GM12875 (cell line): ENCODE measurements around the gene SMPDL3B.
"Not testable (repeated sequence)": the region's sequence is repeated elsewhere in the genome, so short reads cannot be mapped to it uniquely, and the experiment has no call there.

Source experiments
- H3K4me3 ChIP-seq: one replicate; pipeline ENCODE4 v1.5.1; 2011; ENCODE audit warnings: low read depth, low read length, control low read depth
- CTCF ChIP-seq: IDR thresholded peaks from 2 replicates; pipeline ENCODE4 v1.5.1; 2011; ENCODE audit warnings: low read depth, mild to moderate bottlenecking, control low read depth, inconsistent platforms, low read length, moderate library complexity, borderline replicate concordance; ENCODE audit not compliant: insufficient read depth

Gene SMPDL3B

DNA sequence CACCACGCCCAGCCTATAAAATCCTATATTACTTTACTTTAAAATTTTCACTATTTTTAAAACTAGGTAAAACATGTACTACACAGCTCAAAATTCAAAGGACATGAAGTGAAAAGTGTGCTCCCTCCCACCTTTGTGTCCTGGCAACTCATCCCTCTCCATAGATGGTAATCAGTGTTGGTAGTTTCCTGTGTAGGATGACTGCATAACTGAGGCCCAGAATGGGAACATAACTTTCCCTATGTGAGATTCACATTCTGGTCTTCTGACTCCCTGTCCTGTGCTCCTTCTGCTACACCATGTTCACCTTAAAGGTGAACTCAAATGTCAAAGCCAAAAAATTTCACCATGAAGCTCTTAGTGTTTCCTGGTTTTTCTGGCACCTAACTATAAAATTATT lies 64.3 kb downstream of the SMPDL3B start:
- H3K4me3 ChIP-seq = no peak overlapping the region
- TF ChIP-seq CTCF = no peak

- TF ChIP-seq CTCF = no peak
- no peak overlapping the region for H3K4me3 ChIP-seq
These were observed 67.8 kb downstream of the SMPDL3B start for GRCh38 chr1:28002600-28002999.

DNA sequence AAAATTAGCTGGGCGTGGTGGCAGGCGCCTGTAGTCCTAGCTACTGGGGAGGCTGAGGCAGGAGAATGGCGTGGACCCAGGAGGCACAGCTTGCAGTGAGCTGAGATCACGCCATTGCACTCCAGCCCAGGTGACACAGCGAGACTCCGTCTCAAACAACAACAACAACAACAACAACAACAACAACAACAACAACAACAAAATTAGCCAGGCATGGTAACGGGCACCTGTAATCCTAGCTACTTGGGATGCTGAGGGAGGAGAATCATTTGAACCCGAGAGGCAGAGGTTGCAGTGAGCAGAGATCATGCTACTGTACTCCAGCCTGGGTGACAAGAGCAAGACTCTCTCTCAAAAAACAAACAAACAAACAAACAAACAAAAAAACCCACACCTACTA lies 68.3 kb downstream of the SMPDL3B start:
- H3K4me3 ChIP-seq = not testable (repeated sequence)
